Fibroblast of lung (primary cell): ENCODE data around the gene METTL5.

Source experiments
- EZH2 ChIP-seq: IDR thresholded peaks from 2 replicates; pipeline ENCODE4 v1.5.1; 2012; ENCODE audit warnings: low read length, control low read depth, mild to moderate bottlenecking; ENCODE audit errors: missing control alignments
- TF ChIP-seq, protein P1 (sequence below), 2 donors: IDR thresholded peaks in 1 of 2; conservative IDR thresholded peaks in 1 of 2; 1 replicate in 1 of 2; 2 replicates in 1 of 2; pipeline ENCODE4 v1.5.1; 2011 to 2012; ENCODE audit warnings: low read length in 2 of 2, control low read depth in 1 of 2, inconsistent platforms in 1 of 2, low read depth in 1 of 2, mild to moderate bottlenecking in 1 of 2

DNA sequence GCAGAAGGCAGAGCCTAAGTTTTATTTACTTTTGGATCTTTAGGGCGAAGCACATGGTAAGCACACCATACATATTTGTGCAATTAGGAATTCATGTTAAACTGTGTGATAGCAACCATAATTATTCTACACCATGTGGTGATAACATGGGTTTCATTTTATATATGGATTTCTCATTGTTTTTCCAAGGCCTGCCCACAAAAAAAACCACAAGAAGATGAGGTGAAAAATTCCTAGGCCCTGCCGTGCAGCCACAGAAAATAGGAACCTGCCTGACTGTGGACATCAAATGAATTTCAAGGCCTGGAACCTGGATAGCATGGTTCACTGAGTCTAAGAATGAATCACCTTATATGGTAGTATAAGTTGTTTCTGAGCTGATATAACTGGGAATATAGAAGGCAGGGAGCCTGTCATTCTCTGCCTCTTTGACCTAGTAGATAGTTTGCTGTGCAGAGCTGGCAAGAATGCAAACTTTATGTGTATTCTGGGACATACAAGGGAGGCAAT, 48.4 kb downstream of the METTL5 start:
- TF ChIP-seq, protein P1, sequence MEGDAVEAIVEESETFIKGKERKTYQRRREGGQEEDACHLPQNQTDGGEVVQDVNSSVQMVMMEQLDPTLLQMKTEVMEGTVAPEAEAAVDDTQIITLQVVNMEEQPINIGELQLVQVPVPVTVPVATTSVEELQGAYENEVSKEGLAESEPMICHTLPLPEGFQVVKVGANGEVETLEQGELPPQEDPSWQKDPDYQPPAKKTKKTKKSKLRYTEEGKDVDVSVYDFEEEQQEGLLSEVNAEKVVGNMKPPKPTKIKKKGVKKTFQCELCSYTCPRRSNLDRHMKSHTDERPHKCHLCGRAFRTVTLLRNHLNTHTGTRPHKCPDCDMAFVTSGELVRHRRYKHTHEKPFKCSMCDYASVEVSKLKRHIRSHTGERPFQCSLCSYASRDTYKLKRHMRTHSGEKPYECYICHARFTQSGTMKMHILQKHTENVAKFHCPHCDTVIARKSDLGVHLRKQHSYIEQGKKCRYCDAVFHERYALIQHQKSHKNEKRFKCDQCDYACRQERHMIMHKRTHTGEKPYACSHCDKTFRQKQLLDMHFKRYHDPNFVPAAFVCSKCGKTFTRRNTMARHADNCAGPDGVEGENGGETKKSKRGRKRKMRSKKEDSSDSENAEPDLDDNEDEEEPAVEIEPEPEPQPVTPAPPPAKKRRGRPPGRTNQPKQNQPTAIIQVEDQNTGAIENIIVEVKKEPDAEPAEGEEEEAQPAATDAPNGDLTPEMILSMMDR (conservative IDR thresholded peaks at IDR 0.05 in 1 of 2, IDR thresholded peaks at IDR 0.05 in 1 of 2; ENCODE audit: low read depth in 1 of 2, low read length in 2 of 2): no peak
- TF ChIP-seq EZH2: no peak
